NOMO-1 treated with DMSO at 0.1 percent for 48 hours (cell line): ENCODE measurements around the gene KRT38.
"Not testable (repeated sequence)": the region's sequence is repeated elsewhere in the genome, so short reads cannot be mapped to it uniquely, and the experiment has no call there.

Experiments used
- DNase-seq: peaks from one replicate; lab custom pipeline; 2025; ENCODE audit not compliant: unreplicated experiment; lab: John Stamatoyannopoulos, UW

The KRT38 gene

DNA sequence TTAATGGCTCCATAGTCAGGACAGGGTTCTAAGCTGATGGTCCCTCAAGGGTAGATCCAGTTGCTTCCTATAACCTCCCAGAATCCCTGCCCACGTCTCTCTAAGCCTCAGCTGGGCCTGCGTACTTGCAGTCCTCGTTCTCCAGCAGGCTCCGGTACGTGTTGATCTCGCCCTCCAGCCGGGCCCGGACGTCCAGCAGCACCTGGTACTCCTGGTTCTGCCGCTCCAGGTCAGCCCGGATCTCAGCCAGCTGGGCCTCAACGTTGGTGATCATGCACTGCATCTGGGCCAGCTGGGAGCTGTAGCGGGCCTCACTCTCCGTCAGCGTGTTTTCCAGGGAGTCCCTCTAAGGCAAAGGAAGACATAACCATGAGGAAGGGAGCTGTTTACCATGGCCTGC, 21.9 kb upstream of the KRT38 start:
- DNase-seq, result no peak

DNA sequence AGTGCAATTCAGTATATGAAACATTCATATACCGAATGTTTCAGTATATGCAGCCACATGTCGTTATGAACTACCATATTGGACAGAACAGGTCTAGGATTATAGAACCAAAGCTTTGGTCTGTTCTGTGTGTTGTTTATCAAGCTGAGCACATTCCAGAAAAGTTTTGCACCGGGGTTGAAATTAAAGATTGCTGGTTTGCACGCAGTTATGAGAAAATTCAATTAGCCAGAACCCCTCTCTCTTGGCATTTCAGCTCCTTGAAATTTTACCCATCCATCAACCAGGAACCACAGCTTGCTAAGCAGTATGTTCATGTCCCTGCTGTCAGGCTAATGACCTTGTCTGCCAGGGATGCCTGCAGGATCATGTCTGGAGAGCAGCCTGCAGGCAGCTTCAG, 16.9 kb upstream of the KRT38 start:
- no peak for DNase-seq

DNA sequence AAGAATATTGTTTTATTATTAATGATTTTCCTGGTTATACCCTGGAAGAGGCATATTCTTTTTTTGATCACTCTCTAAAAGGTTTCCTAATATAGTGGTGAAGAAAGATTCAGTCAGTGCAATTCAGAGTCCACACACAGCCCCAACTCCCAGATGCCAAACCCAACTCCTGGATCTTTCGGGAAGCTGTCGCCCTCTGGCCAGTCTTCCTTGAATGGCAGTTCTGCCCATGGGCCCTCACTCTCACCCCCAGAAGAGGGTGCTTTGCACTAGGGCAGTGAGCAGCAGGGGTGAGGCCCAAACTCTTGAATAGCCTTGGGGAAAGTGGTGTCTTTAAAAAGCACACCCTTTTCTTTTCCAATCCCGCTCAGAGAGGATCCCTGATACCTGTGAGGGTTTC, 15.4 kb upstream of the KRT38 start:
- no peak for DNase-seq

DNA sequence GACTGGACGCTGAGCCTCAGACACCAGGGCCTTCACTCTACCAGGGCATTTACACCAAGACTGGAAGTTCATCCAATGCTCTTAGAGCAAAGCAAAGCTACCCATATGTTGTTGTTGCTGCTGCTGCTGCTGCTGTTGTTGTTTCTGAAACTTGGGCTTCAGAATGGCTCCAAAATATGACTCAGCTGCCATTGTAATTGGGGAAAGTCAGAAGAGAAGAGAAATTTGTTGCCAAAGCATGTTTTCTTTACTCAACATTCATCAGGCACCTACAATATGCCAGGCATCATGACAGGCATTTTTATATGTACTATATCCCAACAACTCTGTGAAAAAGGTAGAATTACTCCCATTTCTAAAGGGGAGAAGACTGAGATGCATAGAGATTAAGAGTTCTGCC, 14.5 kb upstream of the KRT38 start:
- no peak for DNase-seq

DNA sequence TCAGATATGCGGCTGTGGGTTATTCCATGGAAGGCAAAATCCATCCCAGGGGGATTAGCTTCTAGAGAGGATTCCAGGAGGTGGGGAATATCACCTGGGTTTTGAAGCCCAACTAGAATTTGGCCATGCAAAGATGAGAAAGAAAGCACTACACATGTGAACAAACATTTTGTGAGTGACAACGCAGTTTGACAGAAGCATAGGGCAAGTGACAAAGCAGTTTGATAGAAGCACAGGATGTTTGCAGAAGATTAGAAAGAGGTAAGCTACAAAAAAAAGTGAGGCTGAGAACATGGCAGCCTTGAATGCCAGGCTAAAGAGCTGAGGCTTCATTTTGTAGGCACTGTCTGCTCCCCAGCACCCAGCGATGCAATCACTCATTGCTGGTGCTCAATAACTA, 12.3 kb upstream of the KRT38 start:
- no peak for DNase-seq

DNA sequence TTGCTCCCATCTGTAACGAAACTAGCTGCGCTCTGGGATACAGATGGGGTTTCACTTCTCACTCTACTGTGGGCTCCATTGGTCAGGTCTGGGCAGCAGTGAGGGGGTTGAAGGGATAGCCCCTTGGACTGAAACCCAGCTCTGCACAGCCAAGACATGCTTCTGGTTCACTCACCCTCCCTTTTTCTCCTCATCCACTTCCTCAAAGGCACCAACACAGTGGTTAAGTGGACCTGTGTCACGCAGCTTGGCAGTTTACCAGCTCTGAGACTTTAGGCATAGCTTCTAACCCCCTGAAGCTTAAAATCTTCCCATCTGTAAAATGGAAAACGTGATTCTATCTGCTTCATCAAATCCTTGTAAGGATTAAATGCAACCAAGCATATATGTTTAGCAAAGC, 11.5 kb upstream of the KRT38 start:
- DNase-seq, result no peak

DNA sequence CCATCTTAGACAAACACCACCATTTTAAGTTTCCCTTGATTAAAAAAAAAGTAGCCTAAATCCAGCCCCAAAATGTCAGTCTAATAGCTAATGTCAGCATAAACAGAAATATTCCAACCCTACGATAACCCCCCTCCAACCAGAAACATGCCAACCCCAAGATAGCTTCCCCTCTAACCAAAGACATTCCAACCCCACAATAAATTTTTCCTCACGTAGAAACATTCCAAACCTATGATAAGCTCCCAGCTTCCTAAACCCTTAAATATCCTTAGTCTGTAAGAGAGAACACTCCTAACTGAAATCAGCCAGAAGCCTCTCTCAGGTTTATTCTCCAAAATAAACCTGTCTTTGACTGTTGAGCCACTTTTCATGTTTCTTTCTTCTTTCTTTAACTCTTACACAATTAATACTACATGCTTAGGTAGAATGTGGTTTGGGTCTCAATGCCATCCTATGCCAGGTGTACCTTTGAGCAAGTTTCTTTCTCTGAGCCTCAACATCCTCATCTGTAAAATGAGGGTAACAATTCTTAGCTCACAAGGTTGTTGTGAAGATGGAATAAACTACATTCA, 10.5 kb upstream of the KRT38 start:
- no peak for DNase-seq

DNA sequence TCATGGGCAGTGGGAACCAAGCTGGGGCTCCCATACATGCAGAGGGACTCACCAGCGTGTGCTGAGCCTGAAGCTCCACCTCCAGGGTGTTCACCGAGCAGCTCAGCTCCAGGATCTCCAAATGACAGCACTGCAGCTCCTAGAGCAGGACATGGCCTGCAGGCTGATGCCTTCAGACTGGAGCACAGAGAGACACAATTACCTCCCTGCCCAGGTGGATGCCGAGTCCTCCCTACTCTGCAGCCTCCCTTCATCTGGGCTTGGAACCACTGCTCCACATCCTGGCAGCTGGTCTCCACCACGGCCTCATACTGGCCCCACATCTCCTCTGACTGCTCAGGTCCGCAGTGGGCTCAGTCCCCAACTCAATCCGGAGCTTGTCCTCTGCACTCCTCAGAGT, 8.2 kb upstream of the KRT38 start:
- DNase-seq, result no peak

DNA sequence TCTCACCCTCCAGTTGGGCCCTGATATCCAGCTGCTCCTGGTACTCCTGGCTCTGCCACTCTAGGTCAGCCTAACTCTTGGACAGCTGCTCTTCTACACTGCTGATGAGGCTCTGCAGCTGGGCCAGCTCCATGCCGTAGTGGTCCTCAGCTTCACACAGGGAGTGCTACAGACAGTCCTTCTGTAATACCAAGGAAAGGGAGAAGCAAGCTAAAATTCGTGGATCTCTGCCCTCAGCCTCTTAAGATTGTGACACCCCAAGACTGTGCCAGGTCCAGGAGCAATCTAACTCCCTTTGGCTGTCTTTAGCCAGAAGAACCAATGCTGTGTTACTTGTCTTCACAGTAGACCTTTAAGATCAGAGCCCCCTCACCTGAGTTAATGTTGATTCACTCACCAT, 7.7 kb upstream of the KRT38 start:
- DNase-seq, result no peak

DNA sequence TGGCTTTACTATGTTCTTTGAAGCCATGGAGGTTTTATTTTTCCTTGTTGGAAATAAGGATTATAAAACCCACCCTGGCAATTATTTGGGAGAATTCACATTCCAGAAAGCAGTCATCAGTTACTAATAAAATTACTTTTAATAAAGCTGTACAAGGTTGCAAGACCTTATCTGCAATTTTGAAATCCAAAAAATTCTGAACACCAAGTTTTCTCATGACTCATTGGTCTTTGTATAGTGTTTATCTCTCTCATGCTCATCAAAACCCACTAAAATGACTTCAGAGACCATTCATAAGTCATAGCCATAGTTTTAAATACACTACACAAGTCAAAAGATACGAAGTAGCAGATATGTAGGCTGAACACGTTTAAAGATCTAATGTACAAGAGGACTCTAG, 6.0 kb upstream of the KRT38 start:
- DNase-seq, result no peak

DNA sequence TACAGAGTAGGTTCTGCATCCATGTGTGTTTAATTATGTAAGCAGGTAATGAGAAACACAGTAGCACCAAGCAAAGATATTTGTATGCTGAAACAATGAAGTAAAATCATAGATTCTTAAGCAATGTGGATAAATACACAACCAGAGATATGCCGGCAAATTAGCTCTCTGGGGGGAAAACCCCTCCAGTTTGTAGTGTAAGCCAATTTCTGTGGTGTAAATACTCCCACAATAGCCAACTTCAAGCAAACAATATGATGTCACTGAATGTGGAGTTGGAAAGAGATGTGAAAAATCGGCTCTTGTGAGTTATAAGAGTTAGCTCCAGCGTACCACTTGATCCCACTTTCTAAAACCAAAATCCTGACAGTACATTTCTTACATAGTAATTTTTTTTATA, 3.9 kb upstream of the KRT38 start:
- DNase-seq, result no peak

DNA sequence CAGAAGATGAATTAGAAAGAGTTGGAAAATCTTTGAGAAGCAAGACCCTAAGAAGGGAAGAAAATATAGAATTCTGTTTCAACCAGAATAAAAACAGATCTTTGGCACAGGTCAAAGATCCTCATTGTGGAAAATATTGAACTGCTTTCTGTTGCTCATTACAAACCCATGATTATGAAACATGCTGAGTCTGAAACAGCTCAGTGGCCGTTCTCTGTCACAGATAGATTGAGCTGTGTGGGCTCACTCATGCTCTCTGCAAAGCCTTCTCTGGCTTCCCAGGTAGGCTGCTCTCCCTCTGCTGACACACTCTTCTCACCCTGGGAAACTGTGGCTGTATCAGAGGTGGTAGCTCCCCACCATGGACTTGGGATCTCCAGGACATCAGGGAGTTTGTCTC, 3.4 kb upstream of the KRT38 start:
- no peak for DNase-seq

DNA sequence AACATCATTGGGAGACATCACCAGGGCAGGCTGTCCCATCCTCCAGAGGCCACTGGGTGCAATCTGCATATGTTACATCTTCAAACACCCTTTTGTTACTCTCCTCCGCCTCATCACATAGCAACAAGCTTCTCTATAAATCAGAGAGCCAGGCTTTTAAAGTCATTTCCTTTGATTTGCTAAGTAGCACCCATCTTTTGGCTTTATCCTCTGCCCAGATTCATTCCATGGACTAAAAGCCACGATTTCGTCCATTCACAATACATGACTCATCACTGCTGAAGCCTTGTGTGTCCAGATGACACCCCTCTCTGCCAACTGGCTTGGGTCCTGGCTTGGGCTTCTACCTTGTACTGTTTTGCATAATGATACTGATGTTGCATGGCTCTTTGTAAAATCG, 2.0 kb upstream of the KRT38 start:
- DNase-seq, result no peak

DNA sequence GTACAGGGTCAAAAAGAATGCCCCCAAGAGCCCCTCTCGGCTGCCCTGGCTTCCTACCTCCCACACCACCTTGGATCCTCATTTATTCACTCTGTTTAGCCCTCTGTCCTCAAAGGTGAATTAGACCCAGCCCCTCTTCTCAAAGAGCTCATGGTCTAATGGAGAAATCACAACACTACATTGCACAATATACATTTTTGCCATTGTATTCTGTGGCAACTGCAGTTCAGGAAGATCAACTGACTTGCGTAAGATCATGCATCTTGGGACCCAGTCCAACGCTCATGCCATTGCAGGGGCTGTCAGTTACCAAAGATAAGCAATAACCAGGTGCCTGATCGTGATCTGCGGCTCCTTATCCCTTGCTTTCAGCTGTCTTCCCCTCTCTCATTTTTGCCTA, 1.4 kb downstream of the KRT38 start:
- peak; percentile 22 for DNase-seq

DNA sequence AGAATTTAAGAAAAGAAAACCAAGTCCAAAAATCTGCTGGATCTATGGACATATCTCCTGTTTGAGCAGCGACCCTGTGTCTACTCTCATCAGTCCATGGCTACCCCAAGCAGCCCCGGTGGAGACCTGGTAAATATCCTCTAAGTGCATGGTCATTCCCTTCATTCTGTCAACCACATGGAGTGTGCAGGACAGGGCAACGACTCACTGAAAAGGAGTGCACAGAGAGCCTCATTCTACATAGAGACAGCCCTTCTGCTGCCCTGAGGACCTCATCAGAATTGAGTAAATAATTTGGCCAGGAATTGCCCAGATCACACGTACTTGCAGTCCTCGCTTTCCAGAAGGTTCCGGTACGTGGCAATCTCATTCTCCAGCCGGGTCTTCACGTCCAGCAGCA, 3.0 kb downstream of the KRT38 start:
- DNase-seq, result no peak

DNA sequence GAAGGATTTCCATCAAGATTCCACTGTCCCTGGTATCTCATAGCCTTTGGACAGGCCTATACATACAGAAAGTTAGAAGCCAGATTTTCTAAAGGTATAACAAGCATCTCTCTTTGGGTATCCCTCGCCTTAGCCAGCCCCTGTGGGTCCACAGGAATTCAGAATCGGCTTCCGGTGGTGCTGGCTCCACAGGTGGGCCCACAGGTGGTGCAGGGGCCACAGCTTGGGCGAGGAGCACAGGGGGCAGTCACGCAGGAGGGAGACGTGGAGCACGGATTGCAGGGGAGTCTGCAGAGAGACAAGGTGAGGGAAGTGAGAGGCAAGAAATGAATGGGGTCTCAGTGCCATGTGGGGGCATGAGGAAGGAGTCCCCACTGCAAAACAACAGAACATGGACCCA, 3.5 kb downstream of the KRT38 start:
- no peak for DNase-seq

DNA sequence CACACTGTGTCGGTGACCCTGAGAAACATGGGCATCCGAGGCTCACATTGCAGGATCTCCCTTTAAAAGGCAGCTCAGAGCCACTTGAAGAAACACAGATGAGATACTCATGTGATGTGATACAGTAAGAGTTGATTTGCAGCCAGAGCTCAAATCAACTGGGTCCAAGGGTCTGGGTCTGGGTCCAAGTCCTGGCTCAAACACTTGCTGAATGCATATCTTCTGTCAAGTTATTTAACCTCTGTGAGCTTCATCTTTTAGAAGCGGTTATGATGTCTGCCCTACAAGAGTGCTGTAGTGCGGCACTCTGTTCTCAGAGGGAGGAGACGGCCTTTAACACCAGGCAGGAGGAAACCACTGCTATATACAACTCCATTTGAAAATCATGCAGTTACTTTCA, 6.4 kb downstream of the KRT38 start:
- DNase-seq, result no peak

DNA sequence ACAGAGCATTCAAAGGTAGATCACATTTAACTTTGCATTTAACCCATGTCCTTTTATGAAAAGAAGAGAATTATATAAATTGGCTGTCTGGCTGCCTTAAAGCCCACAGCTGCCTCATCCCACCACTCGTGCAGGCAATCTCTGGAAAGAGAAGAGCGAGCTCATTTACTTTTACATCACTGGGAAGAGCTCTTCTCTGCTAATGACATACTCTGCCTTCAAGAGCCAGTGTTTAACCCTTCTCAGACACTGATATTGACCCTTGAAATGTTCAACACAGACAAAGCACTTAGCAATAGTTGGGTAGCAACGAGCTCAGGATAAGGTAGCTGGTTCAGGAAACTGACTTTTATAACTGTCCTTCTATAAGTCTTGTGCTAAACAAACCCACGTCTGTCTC, 6.8 kb downstream of the KRT38 start:
- DNase-seq, result no peak

DNA sequence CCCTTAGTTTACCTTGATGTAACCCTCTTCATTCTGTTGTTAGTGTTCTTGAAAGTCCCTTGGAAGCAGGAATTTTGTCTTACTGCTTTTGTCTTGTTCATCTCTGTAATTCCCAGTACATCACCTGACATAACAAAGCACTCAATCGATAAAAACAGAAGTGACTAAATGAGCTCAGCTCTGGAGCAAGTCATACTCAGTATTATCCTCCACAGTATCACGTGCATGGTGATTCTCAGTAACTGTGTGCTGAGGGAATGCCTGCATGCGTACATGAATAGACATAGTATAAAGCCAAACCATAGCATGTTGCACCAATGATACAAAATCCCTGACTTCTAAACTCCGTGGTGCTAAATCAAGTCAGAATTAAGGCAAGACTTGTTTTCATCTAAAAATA, 7.2 kb downstream of the KRT38 start:
- DNase-seq, result no peak

DNA sequence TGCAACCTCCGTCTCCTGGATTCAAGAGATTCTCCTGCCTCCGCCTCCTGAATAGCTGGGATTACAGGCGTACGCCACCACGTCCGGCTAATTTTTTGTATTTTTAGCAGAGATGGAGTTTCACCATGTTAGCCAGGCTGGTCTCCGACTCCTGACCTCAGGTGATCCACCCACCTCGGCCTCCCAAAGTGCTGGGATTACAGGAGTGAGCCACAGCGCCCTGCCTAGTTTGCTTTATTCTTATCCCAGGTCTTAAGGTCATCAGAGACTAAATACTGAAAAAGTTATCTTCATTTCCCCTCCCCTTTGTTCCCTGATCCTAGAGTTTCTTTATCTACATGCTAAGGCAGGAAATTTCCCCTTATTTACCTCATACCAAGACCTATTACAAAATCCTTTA, 10.4 kb downstream of the KRT38 start:
- DNase-seq, result not testable (repeated sequence)

DNA sequence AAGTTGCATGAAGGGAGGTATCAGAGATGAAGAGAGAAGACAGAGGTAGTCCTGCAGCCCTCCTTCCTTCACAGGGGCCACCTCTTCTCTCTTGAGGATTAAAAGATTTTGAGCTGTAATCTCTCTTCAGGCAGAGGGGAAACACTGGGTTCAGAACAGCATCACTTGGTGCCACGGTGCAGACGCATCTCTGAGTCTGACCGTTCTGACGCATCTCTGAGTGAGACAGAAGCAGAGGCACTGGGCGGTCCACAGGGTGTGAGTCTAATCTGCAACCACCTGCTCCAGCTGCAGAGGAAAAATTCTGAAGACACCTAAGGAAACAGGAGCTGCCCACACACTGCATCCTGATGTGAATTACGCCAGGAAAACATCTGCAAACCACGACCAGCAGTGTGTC, 11.1 kb downstream of the KRT38 start:
- no peak for DNase-seq

DNA sequence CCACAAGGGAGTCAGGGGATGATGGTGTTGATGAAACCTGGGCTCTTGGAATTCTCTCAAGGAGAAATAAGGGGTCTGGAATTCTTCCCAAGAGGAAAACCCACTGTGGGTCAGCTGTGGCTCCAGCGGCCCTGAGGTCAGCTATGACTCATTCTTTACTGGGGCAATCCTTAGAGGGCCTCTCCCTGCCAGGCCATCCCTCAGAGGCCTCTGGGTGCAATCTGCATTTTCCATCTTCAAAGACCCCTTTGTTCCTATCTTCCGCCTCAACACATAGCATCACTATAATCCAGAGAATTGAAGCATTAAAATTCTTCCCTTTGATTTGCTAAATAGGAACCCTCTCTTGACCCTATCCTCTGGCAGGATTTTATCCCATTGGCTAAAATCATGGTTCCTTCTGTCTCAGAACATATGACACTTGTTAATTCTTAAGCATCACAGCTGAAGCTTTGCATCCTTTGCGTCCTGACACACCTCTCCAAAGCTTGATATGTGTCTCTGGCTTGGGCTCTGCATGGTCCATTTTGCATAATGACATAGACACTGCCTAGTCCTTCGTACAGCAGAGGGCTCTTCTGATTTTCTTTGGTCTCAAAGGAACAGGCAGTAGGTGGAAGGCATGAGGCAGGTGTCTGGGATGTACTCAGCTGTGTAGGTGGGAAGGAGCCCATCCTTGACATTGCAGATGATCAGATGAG, 12.0 kb downstream of the KRT38 start:
- DNase-seq, result no peak

DNA sequence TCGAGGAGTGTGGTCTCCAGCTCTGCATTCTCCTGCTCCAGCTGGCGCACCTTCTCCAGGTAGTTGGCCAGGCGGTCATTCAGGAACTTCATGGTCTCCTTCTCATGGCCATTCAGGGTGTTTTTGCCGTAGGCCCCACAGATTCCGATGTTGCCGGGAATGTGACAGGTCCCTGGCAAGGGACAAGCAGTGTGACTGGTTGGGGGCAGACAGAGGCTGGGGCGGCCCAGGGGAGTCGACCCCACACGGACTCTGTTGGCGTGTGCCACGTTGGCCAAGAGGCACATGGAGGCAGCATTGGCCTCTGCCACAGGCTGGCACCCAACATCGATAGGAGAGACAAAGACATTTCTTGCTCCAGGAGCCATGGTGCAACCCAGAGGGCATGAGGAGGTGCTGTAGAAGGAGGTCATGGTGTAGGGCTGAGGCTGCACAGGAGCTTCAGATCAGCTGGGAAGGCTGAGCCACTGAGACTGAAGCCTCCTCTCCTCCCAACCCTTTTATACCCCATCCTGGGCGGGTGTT, 16.6 kb downstream of the KRT38 start, which contains the start of gene KRT37:
KRT37 (minus strand) TSS at position 475 of the 525 bp plus-strand sequence; CDS start at position 413, 62 bp downstream.
- no peak for DNase-seq
